Superior temporal gyrus (tissue), 1 donor: ENCODE measurements around the gene KIAA1210.
"Not testable (repeated sequence)": the region's sequence is repeated elsewhere in the genome, so short reads cannot be mapped to it uniquely, and the experiment has no call there.

Experiments
- DNase-seq: peaks from one replicate; pipeline ENCODE4 v3.0.0-alpha.2; 2016; ENCODE audit errors: extremely low spot score

The KIAA1210 gene

DNA sequence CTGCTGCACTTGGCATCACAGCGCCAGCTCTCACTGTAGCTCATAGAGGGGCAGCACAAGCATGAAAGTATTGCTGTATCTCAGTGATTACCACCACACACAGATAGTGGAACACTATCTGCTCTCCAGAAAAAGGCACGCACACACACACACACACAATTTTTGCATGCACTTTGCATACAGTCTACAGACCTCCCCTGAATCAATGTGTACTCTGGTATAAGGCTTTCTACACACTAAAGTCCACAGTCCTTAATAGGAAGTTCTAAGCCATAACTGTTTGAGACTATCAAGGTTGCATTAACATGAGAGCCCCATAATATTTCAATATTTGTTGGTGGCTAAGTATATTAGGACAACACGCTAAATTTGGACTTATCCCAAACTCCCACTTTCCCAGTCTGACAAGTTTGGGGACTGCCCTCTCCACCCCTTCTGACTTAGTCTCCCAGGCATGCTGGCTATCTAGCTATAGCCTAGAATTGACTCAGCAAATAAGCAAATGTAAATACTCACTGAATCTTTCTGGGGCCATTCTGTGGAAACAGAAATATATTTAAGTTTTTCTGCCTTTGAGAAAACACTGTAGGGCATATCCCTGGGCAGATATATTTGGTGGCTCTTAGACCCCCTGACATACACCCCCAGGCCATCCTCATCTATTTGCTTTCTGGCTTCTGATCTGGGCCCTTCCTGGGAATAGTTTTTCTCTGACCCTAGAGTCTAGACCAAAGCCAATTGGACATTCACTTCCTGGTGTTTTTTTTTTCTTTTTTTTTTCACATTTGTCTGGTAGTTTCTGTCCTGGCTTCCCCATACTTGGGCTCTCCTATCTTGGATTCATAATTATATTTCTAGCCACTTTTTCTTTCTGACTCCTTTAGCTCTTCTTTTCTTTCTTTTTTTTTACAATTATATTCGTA is 91.2 kb downstream of the KIAA1210 start:
- DNase-seq = no peak

GRCh38 chrX:119030990-119031389 is 96.6 kb downstream of the KIAA1210 start:
- DNase-seq = no peak

- not testable (repeated sequence) for DNase-seq
These were observed 98.0 kb downstream of the KIAA1210 start for GRCh38 chrX:119029656-119030055.

DNA sequence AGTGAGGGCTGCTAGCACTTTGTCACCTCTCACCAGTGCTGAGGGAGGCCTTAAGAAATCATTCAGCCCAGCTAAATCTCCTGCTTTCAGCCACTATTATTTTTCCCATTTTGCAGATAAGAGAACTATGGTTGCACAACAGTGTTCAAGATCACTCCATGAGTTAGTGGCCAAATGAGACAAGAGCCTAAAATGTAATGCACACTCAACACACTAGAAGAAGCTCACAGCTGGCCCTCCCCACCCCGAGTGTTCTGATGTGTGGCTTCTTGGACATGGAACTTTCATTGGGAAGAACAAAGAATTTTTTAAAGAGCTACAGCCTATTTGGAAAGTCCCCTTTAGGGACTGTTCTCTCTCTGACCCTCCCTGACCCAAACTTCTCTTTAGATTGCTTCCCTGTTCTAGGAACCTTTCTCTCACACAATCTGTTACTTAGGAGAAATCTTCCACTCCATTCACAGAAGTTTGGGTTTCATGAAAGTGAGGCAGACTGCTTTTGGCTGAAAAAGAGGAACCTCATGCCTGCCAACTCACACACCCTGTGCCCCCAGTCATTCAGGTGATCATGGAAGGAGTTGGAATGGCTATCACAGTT is 98.8 kb downstream of the KIAA1210 start:
- no peak for DNase-seq
